H1 (cell line): ENCODE data around the gene TBC1D22A. TPM values are rescaled to one million over a fixed set of nuclear protein-coding genes. Genes with fewer than 3 reads are reported as not detected.

Experiments
- ATF2 ChIP-seq: IDR thresholded peaks from 2 replicates; pipeline ENCODE4 v1.6.1; 2012; ENCODE audit warnings: low read length, inconsistent platforms
- E2F6 ChIP-seq: IDR thresholded peaks from 2 replicates; pipeline ENCODE4 v1.6.1; 2012; ENCODE audit warnings: inconsistent platforms
- POLR2AphosphoS5 ChIP-seq: IDR thresholded peaks from 2 replicates; pipeline ENCODE4 v1.6.1; 2011; ENCODE audit warnings: low read depth, low read length
- POU5F1 ChIP-seq: IDR thresholded peaks from 2 replicates; pipeline ENCODE4 v1.6.1; 2011; ENCODE audit warnings: low read depth, mild to moderate bottlenecking, low read length, moderate library complexity
- SP2 ChIP-seq: IDR thresholded peaks from 2 replicates; pipeline ENCODE4 v1.6.1; 2012; ENCODE audit warnings: mild to moderate bottlenecking, low read length, inconsistent platforms
- TBP ChIP-seq: IDR thresholded peaks from 2 replicates; pipeline ENCODE4 v1.6.1; 2011; ENCODE audit warnings: low read depth, low read length, improper control_type of control experiment
- polyA plus RNA-seq, 7 experiments: library from polyadenylated mRNA; depleted of rRNA in 3 of 7; stranded (reverse) in 5 of 7; unstranded in 2 of 7; fragments of >200 nt in 5 of 7; fragments of 200-250 nt in 2 of 7; gene quantifications; 1 replicate in 5 of 7; 2 replicates in 1 of 7; 4 replicates in 1 of 7; pipeline versions ENCODE4 v1.2.1 to v1.2.3, GENCODE V29; 2011 to 2013; ENCODE audit warnings: missing spikeins in 2 of 7, mixed read lengths in 2 of 7
- total RNA-seq: library from RNA; stranded (reverse); fragmentation: NEBNext Ultra II Directional; extraction: Animal tissue kit (Norgen Biotek cat#: 25700); gene quantifications from 2 replicates; pipeline ENCODE4 v1.2.1, GENCODE V29; 2021

TBC1D22A gene
- total and polyA plus RNA-seq, 2 of the 8 experiments (the other 6 are each of a cell fraction or from before 2014, with no cell fraction given): 11.9 to 18.4 TPM

- no peak for TF ChIP-seq POLR2AphosphoS5
- no peak for TF ChIP-seq E2F6
- TF ChIP-seq ATF2: no peak
- no peak for TF ChIP-seq SP2
- no peak for TF ChIP-seq TBP
- no peak for TF ChIP-seq POU5F1
Observed at GRCh38 chr22:46803936-46804335, 41.5 kb downstream of the TBC1D22A start (continued).
